ENCODE data around the gene SMNDC1. TPM values are rescaled to one million over a fixed set of nuclear protein-coding genes. Genes with fewer than 3 reads are reported as not detected.

Gene SMNDC1
- total RNA-seq = 12.4 and 13.5 TPM in 2 replicates
- 24.9 and 29.7 TPM in 2 replicates for polyA plus RNA-seq

- Histone ChIP-seq H3K27ac (peak within 1 kb of the TSS; percentile 99), H3K27me3 (no peaks in the 10 kb centered on the region), H3K36me3 (peaks cover 23% of the 10 kb centered on the region), H3K9me3 (ENCODE audit: low read depth) (no peaks in the 10 kb centered on the region), H3K4me1 (ENCODE audit: low read depth) (peaks cover 14% of the 10 kb centered on the region), H3K4me3 (peak within 1 kb of the TSS; percentile 98)
- TF ChIP-seq CTCF (IDR thresholded peaks at IDR 0.05; ENCODE audit: low read depth, low read length) = no peak
- peak; percentile 99 for DNase-seq (ENCODE audit: low read depth in 1 of 2, low spot score in 1 of 2)
Measured at GRCh38 chr10:110304780-110305421, at the start of gene SMNDC1. Gene SMNDC1, minus strand, starts transcription at chr10:110304920. Its CDS starts 1,333 bp downstream, at chr10:110303587.

GRCh38 chr10:110354322-110354766 is 49.6 kb upstream of the SMNDC1 start:
- Histone ChIP-seq H3K27ac (no peak overlapping the region), H3K36me3 (no peaks in the 10 kb centered on the region), H3K4me3 (no peak overlapping the region), H3K27me3 (no peaks in the 10 kb centered on the region), H3K9me3 (ENCODE audit: low read depth) (no peaks in the 10 kb centered on the region), H3K4me1 (ENCODE audit: low read depth) (peaks cover 10% of the 10 kb centered on the region)
- TF ChIP-seq CTCF (IDR thresholded peaks at IDR 0.05; ENCODE audit: low read depth, low read length) = peak; percentile 88
- peak; percentile 82 to 87 for DNase-seq (ENCODE audit: low read depth in 1 of 2, low spot score in 1 of 2)

GRCh38 chr10:110353244-110354119 is 48.8 kb upstream of the SMNDC1 start:
- TF ChIP-seq CTCF (IDR thresholded peaks at IDR 0.05; ENCODE audit: low read depth, low read length) = no peak
- Histone ChIP-seq H3K27me3 (no peaks in the 10 kb centered on the region), H3K4me3 (no peak overlapping the region), H3K27ac (no peak overlapping the region), H3K4me1 (ENCODE audit: low read depth) (peaks cover 8% of the 10 kb centered on the region), H3K9me3 (ENCODE audit: low read depth) (no peaks in the 10 kb centered on the region), H3K36me3 (no peaks in the 10 kb centered on the region)
- peak; percentile 19 to 67 for DNase-seq (ENCODE audit: low read depth in 1 of 2, low spot score in 1 of 2)

GRCh38 chr10:110352930-110353243 is 48.2 kb upstream of the SMNDC1 start:
- Histone ChIP-seq H3K27me3 (no peaks in the 10 kb centered on the region), H3K36me3 (no peaks in the 10 kb centered on the region), H3K27ac (no peak overlapping the region), H3K4me1 (ENCODE audit: low read depth) (peaks cover 8% of the 10 kb centered on the region), H3K9me3 (ENCODE audit: low read depth) (no peaks in the 10 kb centered on the region), H3K4me3 (no peak overlapping the region)
- no peak for TF ChIP-seq CTCF (IDR thresholded peaks at IDR 0.05; ENCODE audit: low read depth, low read length)
- no peak for DNase-seq (ENCODE audit: low read depth in 1 of 2, low spot score in 1 of 2)

GRCh38 chr10:110350812-110351211 is 46.1 kb upstream of the SMNDC1 start:
- no peak for TF ChIP-seq CTCF (IDR thresholded peaks at IDR 0.05; ENCODE audit: low read depth, low read length)
- Histone ChIP-seq H3K4me1 (ENCODE audit: low read depth) (peaks cover 8% of the 10 kb centered on the region), H3K4me3 (no peak overlapping the region), H3K36me3 (no peaks in the 10 kb centered on the region), H3K9me3 (ENCODE audit: low read depth) (no peaks in the 10 kb centered on the region), H3K27me3 (no peaks in the 10 kb centered on the region), H3K27ac (no peak overlapping the region)
- DNase-seq (ENCODE audit: low read depth in 1 of 2, low spot score in 1 of 2) = no peak
